DMS114 treated with DMSO at 0.1 percent for 48 hours (cell line): ENCODE results near the gene APOBEC3B.
A peak's percentile ranks its signal among the peaks of the same experiment; 100 is the strongest.
"Not testable (repeated sequence)": the region's sequence is repeated elsewhere in the genome, so short reads cannot be mapped to it uniquely, and the experiment has no call there.

ENCODE experiments used
- DNase-seq: peaks from one replicate; lab custom pipeline; 2025; ENCODE audit not compliant: unreplicated experiment; lab: John Stamatoyannopoulos, UW

Gene APOBEC3B

GRCh38 chr22:38981992-38982927, at the start of gene APOBEC3B:
Gene APOBEC3B, plus strand, starts transcription at chr22:38982347. Its CDS starts 107 bp downstream, at chr22:38982454.
- peak; percentile 67 for DNase-seq

GRCh38 chr22:38935023-38935422, 47.1 kb upstream of the APOBEC3B start:
- DNase-seq, result no peak

- DNase-seq, result no peak
Observed at GRCh38 chr22:38935616-38936015, 46.5 kb upstream of the APOBEC3B start.

GRCh38 chr22:38936562-38936961, 45.6 kb upstream of the APOBEC3B start:
- no peak for DNase-seq

- DNase-seq, result no peak
Observed at GRCh38 chr22:38937036-38937435, 45.1 kb upstream of the APOBEC3B start.

- no peak for DNase-seq
Observed at GRCh38 chr22:38937541-38937940, 44.6 kb upstream of the APOBEC3B start.

GRCh38 chr22:38938221-38938620, 43.9 kb upstream of the APOBEC3B start:
- no peak for DNase-seq

GRCh38 chr22:38938925-38939324, 43.2 kb upstream of the APOBEC3B start:
- no peak for DNase-seq

GRCh38 chr22:38940811-38941384, 41.2 kb upstream of the APOBEC3B start:
- no peak for DNase-seq

- DNase-seq, result no peak
Observed at GRCh38 chr22:38941488-38941987, 40.6 kb upstream of the APOBEC3B start.

GRCh38 chr22:38942702-38943101, 39.4 kb upstream of the APOBEC3B start:
- no peak for DNase-seq

GRCh38 chr22:38943201-38943600, 38.9 kb upstream of the APOBEC3B start:
- no peak for DNase-seq

- DNase-seq, result no peak
Observed at GRCh38 chr22:38943882-38944281, 38.3 kb upstream of the APOBEC3B start.

GRCh38 chr22:38944653-38945052, 37.5 kb upstream of the APOBEC3B start:
- no peak for DNase-seq

- not testable (repeated sequence) for DNase-seq
Observed at GRCh38 chr22:38945706-38946338, 36.3 kb upstream of the APOBEC3B start.

- no peak for DNase-seq
Observed at GRCh38 chr22:38946771-38947170, 35.4 kb upstream of the APOBEC3B start.

- no peak for DNase-seq
Observed at GRCh38 chr22:38947321-38948140, 34.6 kb upstream of the APOBEC3B start.

- no peak for DNase-seq
Observed at GRCh38 chr22:38948181-38948940, 33.8 kb upstream of the APOBEC3B start.

GRCh38 chr22:38949889-38950405, 32.2 kb upstream of the APOBEC3B start:
- no peak for DNase-seq
